ENCODE results near the gene ARSD. TPM values are rescaled to one million over a fixed set of nuclear protein-coding genes. Genes with fewer than 3 reads are reported as not detected.
"Not testable (repeated sequence)": the region's sequence is repeated elsewhere in the genome, so short reads cannot be mapped to it uniquely, and the experiment has no call there.

ARSD gene
- polyA plus RNA-seq, 1 donor (not counting 4 experiments of a cell fraction or from before 2014, with no cell fraction given), result 7.9 TPM

- H3K4me2 ChIP-seq (ENCODE audit: control insufficient read depth, extremely low read depth, insufficient read depth, low read depth, low read length), result no peak overlapping the region
- no peak for FAIRE-seq
- H3K36me3 ChIP-seq (ENCODE audit: control insufficient read depth in 2 of 2, extremely low read depth in 1 of 2, insufficient read depth in 2 of 2, low read length in 2 of 2), result no peaks in the 10 kb centered on the region
- no peak overlapping the region for H3K27ac ChIP-seq (ENCODE audit: control insufficient read depth, insufficient read depth, low read length)
- H4K20me1 ChIP-seq (ENCODE audit: control insufficient read depth, extremely low read depth, insufficient read depth, low read length), result no peaks in the 10 kb centered on the region
- TF ChIP-seq CTCF (optimal IDR thresholded peaks at IDR 0.05 in 1 of 3, IDR thresholded peaks at IDR 0.05 in 1 of 3, conservative IDR thresholded peaks at IDR 0.05 in 1 of 3; ENCODE audit: extremely low read depth in 1 of 3, insufficient read depth in 2 of 3, low read length in 3 of 3) (no peak), EZH2 (IDR thresholded peaks at IDR 0.05; ENCODE audit: low read length) (no peak)
- H3K4me3 ChIP-seq (ENCODE audit: control insufficient read depth in 2 of 3, extremely low read depth in 1 of 3, insufficient read depth in 2 of 3, low read depth in 1 of 3, low read length in 3 of 3), result no peak overlapping the region
- no peaks in the 10 kb centered on the region for H3K27me3 ChIP-seq (ENCODE audit: control insufficient read depth, extremely low read depth, insufficient read depth, low read length)
- no peaks in the 10 kb centered on the region for H3K79me2 ChIP-seq (ENCODE audit: control insufficient read depth, insufficient read depth, low read length)
- DNase-seq (ENCODE audit: low read depth, low spot score), result no peak
- dilution Hi-C loops (cut with MboI; ENCODE audit: extremely low pct_ligation_motif_present, low sequenced_read_pairs), result no loop called here
- H3K4me1 ChIP-seq (ENCODE audit: control insufficient read depth, extremely low read depth, insufficient read depth, low read length), result peaks cover 7% of the 10 kb centered on the region
- H3K9ac ChIP-seq (ENCODE audit: control insufficient read depth, extremely low read depth, insufficient read depth, low read length), result no peak overlapping the region
- no peaks in the 10 kb centered on the region for H3K9me1 ChIP-seq (ENCODE audit: control insufficient read depth, extremely low read depth, insufficient read depth, low read length)
- H2AFZ ChIP-seq (ENCODE audit: control insufficient read depth, low read length), result no peak overlapping the region
- H3K9me3 ChIP-seq (ENCODE audit: control insufficient read depth, low read depth, low read length), result no peaks in the 10 kb centered on the region
Observed at GRCh38 chrX:2892816-2893215, 36.3 kb downstream of the ARSD start.

GRCh38 chrX:2890536-2891460 lies 38.3 kb downstream of the ARSD start:
- H3K4me2 ChIP-seq (ENCODE audit: control insufficient read depth, extremely low read depth, insufficient read depth, low read depth, low read length); DNase-seq (ENCODE audit: low read depth, low spot score); H3K79me2 ChIP-seq (ENCODE audit: control insufficient read depth, insufficient read depth, low read length); dilution Hi-C loops (cut with MboI; ENCODE audit: extremely low pct_ligation_motif_present, low sequenced_read_pairs); H2AFZ ChIP-seq (ENCODE audit: control insufficient read depth, low read length); FAIRE-seq; H3K4me1 ChIP-seq (ENCODE audit: control insufficient read depth, extremely low read depth, insufficient read depth, low read length); H3K9ac ChIP-seq (ENCODE audit: control insufficient read depth, extremely low read depth, insufficient read depth, low read length); H3K4me3 ChIP-seq (ENCODE audit: control insufficient read depth in 2 of 3, extremely low read depth in 1 of 3, insufficient read depth in 2 of 3, low read depth in 1 of 3, low read length in 3 of 3); H3K36me3 ChIP-seq (ENCODE audit: control insufficient read depth in 2 of 2, extremely low read depth in 1 of 2, insufficient read depth in 2 of 2, low read length in 2 of 2); H3K27me3 ChIP-seq (ENCODE audit: control insufficient read depth, extremely low read depth, insufficient read depth, low read length); H3K27ac ChIP-seq (ENCODE audit: control insufficient read depth, insufficient read depth, low read length); H3K9me1 ChIP-seq (ENCODE audit: control insufficient read depth, extremely low read depth, insufficient read depth, low read length); H4K20me1 ChIP-seq (ENCODE audit: control insufficient read depth, extremely low read depth, insufficient read depth, low read length); H3K9me3 ChIP-seq (ENCODE audit: control insufficient read depth, low read depth, low read length): not testable (repeated sequence)

GRCh38 chrX:2889706-2890490 lies 39.2 kb downstream of the ARSD start:
- H3K79me2 ChIP-seq (ENCODE audit: control insufficient read depth, insufficient read depth, low read length); H3K27ac ChIP-seq (ENCODE audit: control insufficient read depth, insufficient read depth, low read length); H3K9ac ChIP-seq (ENCODE audit: control insufficient read depth, extremely low read depth, insufficient read depth, low read length); H2AFZ ChIP-seq (ENCODE audit: control insufficient read depth, low read length); H3K4me1 ChIP-seq (ENCODE audit: control insufficient read depth, extremely low read depth, insufficient read depth, low read length); H3K36me3 ChIP-seq (ENCODE audit: control insufficient read depth in 2 of 2, extremely low read depth in 1 of 2, insufficient read depth in 2 of 2, low read length in 2 of 2); FAIRE-seq; H3K4me2 ChIP-seq (ENCODE audit: control insufficient read depth, extremely low read depth, insufficient read depth, low read depth, low read length); H3K4me3 ChIP-seq (ENCODE audit: control insufficient read depth in 2 of 3, extremely low read depth in 1 of 3, insufficient read depth in 2 of 3, low read depth in 1 of 3, low read length in 3 of 3); H3K27me3 ChIP-seq (ENCODE audit: control insufficient read depth, extremely low read depth, insufficient read depth, low read length); DNase-seq (ENCODE audit: low read depth, low spot score); dilution Hi-C loops (cut with MboI; ENCODE audit: extremely low pct_ligation_motif_present, low sequenced_read_pairs); H3K9me1 ChIP-seq (ENCODE audit: control insufficient read depth, extremely low read depth, insufficient read depth, low read length); H3K9me3 ChIP-seq (ENCODE audit: control insufficient read depth, low read depth, low read length); H4K20me1 ChIP-seq (ENCODE audit: control insufficient read depth, extremely low read depth, insufficient read depth, low read length): not testable (repeated sequence)
